ENCODE data around the gene AGPAT4.
A peak's percentile ranks its signal among the peaks of the same experiment; 100 is the strongest.

Gene AGPAT4

DNA sequence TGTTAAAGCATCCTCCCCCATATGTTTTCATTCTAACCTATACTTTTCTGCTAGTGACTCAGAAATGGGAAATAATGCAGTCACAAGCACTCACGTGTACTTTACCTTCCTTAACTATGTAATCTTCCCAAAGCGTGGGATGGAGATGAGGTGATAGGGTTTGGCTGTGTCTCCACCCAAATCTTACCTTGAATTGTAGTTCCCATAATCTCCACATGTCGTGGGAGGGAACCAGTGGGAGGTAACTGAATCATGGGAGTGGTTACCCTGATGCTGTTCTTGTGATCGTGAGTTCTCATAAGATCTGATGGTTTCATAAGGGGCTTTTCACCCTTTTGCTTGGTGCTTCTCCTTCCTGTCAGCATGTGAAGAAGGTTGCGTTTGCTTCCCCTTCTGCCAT lies 35.4 kb downstream of the AGPAT4 start:
- Mint-ChIP-seq H3K27ac (no peak overlapping the region), H3K9me3 (no peaks in the 10 kb centered on the region), H3K36me3 (ENCODE audit: low read depth) (peaks cover 16% of the 10 kb centered on the region), H3K4me3 (no peak overlapping the region), H3K4me1 (peaks cover 54% of the 10 kb centered on the region), H3K27me3 (ENCODE audit: low read depth) (no peaks in the 10 kb centered on the region)
- TF ChIP-seq, protein P1, sequence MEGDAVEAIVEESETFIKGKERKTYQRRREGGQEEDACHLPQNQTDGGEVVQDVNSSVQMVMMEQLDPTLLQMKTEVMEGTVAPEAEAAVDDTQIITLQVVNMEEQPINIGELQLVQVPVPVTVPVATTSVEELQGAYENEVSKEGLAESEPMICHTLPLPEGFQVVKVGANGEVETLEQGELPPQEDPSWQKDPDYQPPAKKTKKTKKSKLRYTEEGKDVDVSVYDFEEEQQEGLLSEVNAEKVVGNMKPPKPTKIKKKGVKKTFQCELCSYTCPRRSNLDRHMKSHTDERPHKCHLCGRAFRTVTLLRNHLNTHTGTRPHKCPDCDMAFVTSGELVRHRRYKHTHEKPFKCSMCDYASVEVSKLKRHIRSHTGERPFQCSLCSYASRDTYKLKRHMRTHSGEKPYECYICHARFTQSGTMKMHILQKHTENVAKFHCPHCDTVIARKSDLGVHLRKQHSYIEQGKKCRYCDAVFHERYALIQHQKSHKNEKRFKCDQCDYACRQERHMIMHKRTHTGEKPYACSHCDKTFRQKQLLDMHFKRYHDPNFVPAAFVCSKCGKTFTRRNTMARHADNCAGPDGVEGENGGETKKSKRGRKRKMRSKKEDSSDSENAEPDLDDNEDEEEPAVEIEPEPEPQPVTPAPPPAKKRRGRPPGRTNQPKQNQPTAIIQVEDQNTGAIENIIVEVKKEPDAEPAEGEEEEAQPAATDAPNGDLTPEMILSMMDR (IDR thresholded peaks at IDR 0.05; ENCODE audit: unreplicated experiment in 3 of 3), result no peak

DNA sequence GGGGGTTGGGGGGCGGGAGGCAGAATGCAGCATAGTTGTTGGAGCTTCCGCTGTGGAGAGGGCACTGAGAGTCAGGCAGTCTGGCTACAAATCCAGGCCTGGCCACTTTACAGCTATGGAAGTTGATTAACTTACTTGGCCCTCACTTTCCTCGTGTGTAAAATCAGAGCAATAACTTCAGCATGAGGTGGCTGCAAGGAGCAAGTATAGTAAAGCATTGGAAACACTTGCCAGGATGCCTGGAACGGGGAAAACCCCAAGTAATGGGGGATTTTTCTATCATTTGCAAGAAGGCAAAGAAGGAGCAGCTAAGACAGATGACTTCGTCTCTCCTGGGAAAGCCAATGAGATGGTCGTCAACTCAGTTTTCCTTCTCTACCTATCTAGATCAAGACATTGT lies 35.8 kb downstream of the AGPAT4 start:
- Mint-ChIP-seq H3K27ac (no peak overlapping the region), H3K36me3 (ENCODE audit: low read depth) (peaks cover 18% of the 10 kb centered on the region)

DNA sequence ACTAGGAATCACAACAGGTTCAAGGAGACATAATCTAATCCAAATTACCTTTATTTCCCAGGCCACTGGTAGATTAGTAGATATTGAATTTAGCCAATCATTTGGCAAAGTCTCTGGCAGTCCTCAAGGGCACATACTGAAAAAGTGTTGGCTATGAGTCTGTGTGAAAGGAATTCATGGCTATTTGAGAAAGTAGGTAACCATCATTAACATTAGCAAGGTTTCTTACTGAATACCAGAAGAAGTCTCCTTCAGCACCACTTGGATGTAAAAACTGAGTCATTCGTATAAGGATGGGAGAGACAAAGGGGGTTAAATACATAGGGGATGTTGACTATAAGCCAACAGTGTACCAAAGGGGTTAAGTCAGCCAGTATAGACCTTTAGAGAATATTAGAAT lies 36.7 kb downstream of the AGPAT4 start:
- Mint-ChIP-seq H3K9me3 (no peaks in the 10 kb centered on the region), H3K4me3 (no peak overlapping the region), H3K27me3 (ENCODE audit: low read depth) (no peaks in the 10 kb centered on the region), H3K27ac (peak overlapping the region in 1 of 3 experiments; percentile 5), H3K36me3 (ENCODE audit: low read depth) (peaks cover 24% of the 10 kb centered on the region), H3K4me1 (peaks cover 63% of the 10 kb centered on the region)
- TF ChIP-seq, protein P1 (IDR thresholded peaks at IDR 0.05; ENCODE audit: unreplicated experiment in 3 of 3), result no peak

More for the DNA sequence above, 35.8 kb downstream of the AGPAT4 start:
- H3K4me1 Mint-ChIP-seq, result peaks cover 57% of the 10 kb centered on the region
- H3K4me3 Mint-ChIP-seq, result no peak overlapping the region
- H3K9me3 Mint-ChIP-seq, result no peaks in the 10 kb centered on the region
- TF ChIP-seq, protein P1 (IDR thresholded peaks at IDR 0.05; ENCODE audit: unreplicated experiment in 3 of 3), result no peak
- no peaks in the 10 kb centered on the region for H3K27me3 Mint-ChIP-seq (ENCODE audit: low read depth)

DNA sequence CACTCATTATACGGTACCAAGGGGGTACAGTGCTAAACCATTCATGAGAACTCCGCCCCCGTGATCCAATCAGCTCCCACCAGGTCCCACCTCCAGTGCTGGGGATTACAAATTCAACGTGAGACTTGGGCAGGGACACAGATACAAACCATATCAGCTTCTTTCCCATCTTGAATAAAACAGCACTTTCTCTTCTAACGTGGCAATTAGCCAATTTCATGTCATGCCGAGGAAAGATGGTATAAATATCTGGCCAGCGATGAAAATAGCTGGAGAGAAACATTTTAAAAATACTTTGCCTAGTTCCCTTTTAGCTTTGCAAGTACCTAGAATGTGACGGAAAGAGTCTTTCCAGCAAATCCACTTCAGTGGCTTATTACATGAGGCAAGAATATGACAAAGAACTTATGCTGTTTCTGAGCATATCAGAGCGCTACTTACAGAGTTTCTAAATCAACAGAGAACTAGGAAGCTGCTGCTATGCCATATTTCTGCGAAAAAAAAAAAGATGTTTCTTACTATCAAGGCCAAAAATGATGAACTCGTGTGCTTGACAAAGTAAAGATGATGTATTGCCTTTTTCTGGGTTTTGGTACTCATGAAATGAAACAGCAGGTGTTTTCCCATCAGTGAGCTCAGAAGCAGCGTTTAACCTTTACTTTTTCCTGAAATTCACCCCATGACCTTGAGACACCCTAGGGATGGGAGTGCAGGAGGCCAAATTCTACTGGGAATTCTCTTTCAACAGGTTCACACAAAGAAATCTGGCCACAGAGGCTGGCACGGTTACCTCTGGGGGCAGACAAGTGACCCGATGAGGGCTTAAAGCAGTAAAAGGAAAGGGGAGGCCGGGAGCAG lies 37.9 kb downstream of the AGPAT4 start:
- Mint-ChIP-seq H3K36me3 (ENCODE audit: low read depth) (peaks cover 32% of the 10 kb centered on the region), H3K27me3 (ENCODE audit: low read depth) (no peaks in the 10 kb centered on the region), H3K9me3 (no peaks in the 10 kb centered on the region), H3K4me3 (no peak overlapping the region), H3K27ac (peak overlapping the region; percentile 30 to 78 (median 43)), H3K4me1 (peaks cover 69% of the 10 kb centered on the region)
- TF ChIP-seq, protein P1 (IDR thresholded peaks at IDR 0.05; ENCODE audit: unreplicated experiment in 3 of 3), result no peak

DNA sequence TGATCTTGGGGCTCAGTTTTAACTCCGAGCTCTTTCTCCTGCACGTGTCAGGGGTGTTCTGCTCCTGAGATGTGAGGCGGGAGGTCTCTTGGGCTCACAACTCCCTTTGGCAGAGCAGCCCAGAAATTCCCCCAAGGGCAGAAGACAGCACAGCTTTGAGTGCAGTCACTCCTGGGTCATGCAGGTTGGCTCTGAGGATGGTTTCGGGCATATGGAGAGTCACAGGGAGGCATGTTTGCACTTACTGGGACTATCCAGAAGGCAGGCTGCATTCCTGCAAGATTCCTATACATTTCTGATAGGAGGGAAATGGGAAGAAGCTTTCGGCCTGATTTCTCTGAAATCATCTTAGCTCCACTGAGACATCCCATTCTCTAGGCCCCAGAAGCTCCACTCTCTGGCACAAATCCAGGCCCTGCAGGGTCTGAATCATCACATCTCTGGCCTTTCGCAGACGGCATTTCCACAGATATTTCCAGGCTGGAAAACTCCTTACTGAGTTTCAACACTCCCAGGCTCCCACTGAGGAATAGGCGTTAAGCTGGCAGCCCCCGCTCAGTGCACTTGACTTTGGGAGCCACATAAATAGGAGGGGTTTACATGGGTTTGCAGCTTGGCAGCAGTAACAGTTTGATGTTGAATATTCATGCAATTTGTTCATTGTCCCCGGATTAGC lies 39.7 kb downstream of the AGPAT4 start:
- H3K4me1 Mint-ChIP-seq, result peaks cover 69% of the 10 kb centered on the region
- no peaks in the 10 kb centered on the region for H3K27me3 Mint-ChIP-seq (ENCODE audit: low read depth)
- TF ChIP-seq, protein P1 (IDR thresholded peaks at IDR 0.05; ENCODE audit: unreplicated experiment in 3 of 3), result no peak
- no peak overlapping the region for H3K4me3 Mint-ChIP-seq
- H3K27ac Mint-ChIP-seq, result peak overlapping the region; percentile 51 to 74 (median 67)
- no peaks in the 10 kb centered on the region for H3K9me3 Mint-ChIP-seq
- H3K36me3 Mint-ChIP-seq (ENCODE audit: low read depth), result peaks cover 33% of the 10 kb centered on the region
